DOHH2 (cell line): ENCODE results near the gene TIMM44.
A peak's percentile ranks its signal among the peaks of the same experiment; 100 is the strongest.

Experiments used
- H3F3A ChIP-seq: fragments of 200-600 bp; sonication (generic), shearing (Covaris generic); 2 replicates; pipeline ENCODE4 v1.6.0; 2016; ENCODE audit warnings: antibody characterized with exemption, mild to moderate bottlenecking; ENCODE audit not compliant: control insufficient read depth, insufficient read depth
- H3K27ac ChIP-seq: fragments of 200-600 bp; sonication (generic); 2 replicates; pipeline ENCODE4 v1.5.1; 2014; ENCODE audit warnings: low read depth, mild to moderate bottlenecking, low read length, moderate library complexity
- H3K27me3 ChIP-seq: fragments of 200-600 bp; sonication (generic); 2 replicates; pipeline ENCODE4 v1.6.1; 2014; ENCODE audit warnings: mild to moderate bottlenecking, low read length, mixed read lengths; ENCODE audit not compliant: control insufficient read depth
- H3K36me3 ChIP-seq: fragments of 200-600 bp; sonication (generic); 2 replicates; pipeline ENCODE4 v1.6.1; 2014; ENCODE audit warnings: mild to moderate bottlenecking, low read length, moderate library complexity, mixed read lengths; ENCODE audit not compliant: control insufficient read depth
- H3K4me1 ChIP-seq: fragments of 200-600 bp; sonication (generic); 2 replicates; pipeline ENCODE4 v1.6.1; 2014; ENCODE audit warnings: mild to moderate bottlenecking, low read length, mixed read lengths; ENCODE audit not compliant: control insufficient read depth
- H3K4me2 ChIP-seq: fragments of 200-600 bp; sonication (generic); 2 replicates; pipeline ENCODE4 v1.6.0; 2014; ENCODE audit warnings: mild to moderate bottlenecking, low read length, moderate library complexity
- H3K4me3 ChIP-seq: fragments of 200-600 bp; sonication (generic); 2 replicates; pipeline ENCODE4 v1.5.1; 2014; ENCODE audit warnings: mild to moderate bottlenecking, low read length, mixed read lengths
- H3K79me2 ChIP-seq: fragments of 200-600 bp; sonication (generic); 2 replicates; pipeline ENCODE4 v1.6.1; 2014; ENCODE audit warnings: mild to moderate bottlenecking, low read length, mixed read lengths; ENCODE audit not compliant: control insufficient read depth
- H3K9me2 ChIP-seq: fragments of 200-600 bp; sonication (generic); replicated peaks from 2 replicates; pipeline ENCODE4 v1.6.1; 2014; ENCODE audit warnings: mild to moderate bottlenecking, low read length, mixed read lengths; ENCODE audit not compliant: control insufficient read depth
- H3K9me3 ChIP-seq: fragments of 200-600 bp; sonication (generic); 2 replicates; pipeline ENCODE4 v1.6.1; 2014; ENCODE audit warnings: antibody characterized with exemption, low read length, mixed read lengths; ENCODE audit not compliant: control insufficient read depth, insufficient read depth
- H4K20me1 ChIP-seq: fragments of 200-600 bp; sonication (generic); 2 replicates; pipeline ENCODE4 v1.6.0; 2014; ENCODE audit warnings: low read depth, mild to moderate bottlenecking, antibody characterized with exemption, low read length, moderate library complexity; ENCODE audit not compliant: control insufficient read depth, insufficient read depth
- EZH2phosphoT487 ChIP-seq: fragments of 200-600 bp; sonication (generic); IDR thresholded peaks from 2 replicates; pipeline ENCODE4 v1.6.1; 2017; ENCODE audit warnings: borderline replicate concordance, mild to moderate bottlenecking, antibody characterized with exemption, low read length, moderate library complexity, mixed read lengths
- TF ChIP-seq, protein P1 (sequence below): fragments of 200-600 bp; sonication (generic); IDR thresholded peaks from one replicate; pipeline ENCODE4 v1.5.1; 2014; ENCODE audit warnings: antibody characterized with exemption, mild to moderate bottlenecking, low read depth, low read length; ENCODE audit not compliant: poor library complexity, severe bottlenecking

The TIMM44 gene

DNA sequence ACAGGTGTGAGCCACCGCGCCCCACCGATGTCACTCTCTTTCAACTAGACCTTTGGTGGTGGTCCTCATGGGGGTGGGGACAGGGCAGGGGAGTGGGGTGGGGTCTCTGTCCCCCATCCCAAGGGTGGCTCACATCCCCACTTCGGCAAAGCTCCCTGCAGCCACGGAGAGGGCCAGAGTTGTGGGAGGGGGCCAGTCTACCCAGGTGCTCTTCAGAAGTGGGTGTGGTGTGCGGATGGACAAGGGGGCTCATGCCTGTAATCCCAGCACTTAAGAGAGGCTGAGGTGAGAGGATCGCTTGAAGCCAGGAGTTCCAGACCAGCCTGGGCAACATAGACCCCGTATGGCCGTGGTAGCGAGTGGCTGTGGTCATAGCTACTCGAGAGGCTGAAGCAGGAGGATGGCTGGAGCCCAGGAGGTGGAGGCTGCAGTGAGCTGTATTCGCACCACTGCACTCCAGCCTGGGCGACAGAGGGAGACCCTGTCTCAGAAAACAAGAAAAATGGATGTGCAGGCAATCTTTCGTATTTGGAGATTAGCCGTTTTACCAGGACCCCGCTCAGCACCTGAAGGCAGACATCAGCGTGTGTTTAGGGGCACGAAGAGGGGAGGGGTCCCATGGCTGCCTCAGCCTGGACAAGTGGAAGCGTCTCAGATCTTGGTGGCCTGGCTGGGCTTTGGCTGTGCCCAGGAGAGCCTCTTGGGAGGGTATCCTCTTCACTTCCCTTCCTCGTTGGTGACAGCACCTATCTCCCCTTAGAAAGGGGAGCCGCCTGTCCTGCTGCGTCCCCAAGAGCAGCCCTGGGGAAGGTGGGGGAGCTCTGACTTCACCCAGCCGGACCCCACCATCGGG is 28.0 kb downstream of the TIMM44 start:
- Histone ChIP-seq H3K4me2 (peak overlapping the region; percentile 58), H3K79me2 (no peaks in the 10 kb centered on the region), H3K36me3 (peaks cover 14% of the 10 kb centered on the region), H3K9me2 (no peaks in the 10 kb centered on the region), H3K27ac (no peak overlapping the region), H4K20me1 (no peaks in the 10 kb centered on the region), H3K4me3 (peak overlapping the region; percentile 47), H3F3A (peaks cover 2% of the 10 kb centered on the region; the same call in 1 of the 2 replicates), H3K27me3 (peaks cover 41% of the 10 kb centered on the region), H3K4me1 (peaks cover 37% of the 10 kb centered on the region), H3K9me3 (no peaks in the 10 kb centered on the region)
- TF ChIP-seq, protein P1, sequence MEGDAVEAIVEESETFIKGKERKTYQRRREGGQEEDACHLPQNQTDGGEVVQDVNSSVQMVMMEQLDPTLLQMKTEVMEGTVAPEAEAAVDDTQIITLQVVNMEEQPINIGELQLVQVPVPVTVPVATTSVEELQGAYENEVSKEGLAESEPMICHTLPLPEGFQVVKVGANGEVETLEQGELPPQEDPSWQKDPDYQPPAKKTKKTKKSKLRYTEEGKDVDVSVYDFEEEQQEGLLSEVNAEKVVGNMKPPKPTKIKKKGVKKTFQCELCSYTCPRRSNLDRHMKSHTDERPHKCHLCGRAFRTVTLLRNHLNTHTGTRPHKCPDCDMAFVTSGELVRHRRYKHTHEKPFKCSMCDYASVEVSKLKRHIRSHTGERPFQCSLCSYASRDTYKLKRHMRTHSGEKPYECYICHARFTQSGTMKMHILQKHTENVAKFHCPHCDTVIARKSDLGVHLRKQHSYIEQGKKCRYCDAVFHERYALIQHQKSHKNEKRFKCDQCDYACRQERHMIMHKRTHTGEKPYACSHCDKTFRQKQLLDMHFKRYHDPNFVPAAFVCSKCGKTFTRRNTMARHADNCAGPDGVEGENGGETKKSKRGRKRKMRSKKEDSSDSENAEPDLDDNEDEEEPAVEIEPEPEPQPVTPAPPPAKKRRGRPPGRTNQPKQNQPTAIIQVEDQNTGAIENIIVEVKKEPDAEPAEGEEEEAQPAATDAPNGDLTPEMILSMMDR: no peak
- no peak for TF ChIP-seq EZH2phosphoT487

DNA sequence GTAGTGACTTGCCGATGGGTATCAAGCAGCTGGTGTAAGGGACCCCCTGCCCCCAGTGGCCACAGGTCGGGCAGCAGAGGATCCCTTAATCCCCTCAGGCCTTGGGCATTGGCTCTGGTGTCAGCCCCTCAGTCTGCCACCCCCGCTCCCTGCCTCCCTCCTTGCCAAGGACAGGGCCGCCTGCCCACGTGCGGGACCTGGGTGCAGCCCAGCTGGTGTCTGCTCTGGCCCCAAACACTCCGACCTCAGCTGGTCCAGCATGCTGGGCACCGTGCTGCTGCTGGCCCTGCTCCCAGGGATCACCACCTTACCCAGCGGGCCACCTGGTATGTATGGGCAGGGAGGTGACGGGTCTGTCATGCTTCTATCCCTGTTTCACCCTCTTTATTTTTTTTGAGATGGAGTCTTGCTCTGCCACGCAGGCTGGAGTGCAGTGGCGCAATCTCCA is 28.8 kb downstream of the TIMM44 start, which contains the start of gene TGFBR3L:
TSS of gene TGFBR3L (plus strand) at position 233 of the 448 bp plus-strand sequence.
- Histone ChIP-seq H3K4me1 (peaks cover 33% of the 10 kb centered on the region), H3K4me2 (peak within 1 kb of the TSS; percentile 58), H4K20me1 (no peaks in the 10 kb centered on the region)

DNA sequence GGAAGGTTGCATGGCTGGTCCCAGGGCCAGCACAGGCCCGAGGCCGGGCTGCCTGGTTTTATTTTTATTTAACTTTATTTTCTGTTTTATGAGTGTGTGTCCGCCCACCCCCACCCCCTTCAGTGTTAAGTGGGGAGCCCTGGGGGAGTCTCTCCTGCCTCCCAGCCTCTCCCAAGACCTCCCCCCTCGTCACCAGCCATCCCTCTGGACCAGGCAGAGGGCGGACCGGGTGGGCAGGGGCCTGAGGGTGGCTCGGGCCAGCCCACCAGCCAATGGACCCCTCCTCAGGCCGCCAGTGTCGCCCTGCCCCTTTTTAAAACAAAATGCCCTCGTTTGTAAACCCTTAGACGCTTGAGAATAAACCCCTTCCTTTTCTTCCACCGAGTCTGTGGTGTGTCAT is 29.4 kb downstream of the TIMM44 start:
- no peak overlapping the region for H3K4me2 ChIP-seq

More for the DNA sequence above, 28.8 kb downstream of the TIMM44 start, which contains the start of gene TGFBR3L:
- H3F3A ChIP-seq: peaks cover 2% of the 10 kb centered on the region; the same call in 1 of the 2 replicates
- no peaks in the 10 kb centered on the region for H3K9me2 ChIP-seq
- no peaks in the 10 kb centered on the region for H3K79me2 ChIP-seq
- peaks cover 18% of the 10 kb centered on the region for H3K36me3 ChIP-seq
- H3K27ac ChIP-seq: no peak within 1 kb of the TSS
- H3K9me3 ChIP-seq: no peaks in the 10 kb centered on the region
- TF ChIP-seq, protein P1: no peak
- TF ChIP-seq EZH2phosphoT487: no peak
- peaks cover 41% of the 10 kb centered on the region for H3K27me3 ChIP-seq
- peak within 1 kb of the TSS; percentile 47; the same call in 1 of the 2 replicates for H3K4me3 ChIP-seq

More for the DNA sequence above, 29.4 kb downstream of the TIMM44 start:
- H3K9me3 ChIP-seq: no peaks in the 10 kb centered on the region
- H3K4me1 ChIP-seq: peaks cover 29% of the 10 kb centered on the region
- no peaks in the 10 kb centered on the region for H3K79me2 ChIP-seq
- H4K20me1 ChIP-seq: no peaks in the 10 kb centered on the region
- no peaks in the 10 kb centered on the region for H3K9me2 ChIP-seq
- no peak overlapping the region for H3K27ac ChIP-seq
- no peak for TF ChIP-seq EZH2phosphoT487
- TF ChIP-seq, protein P1: no peak
- H3K4me3 ChIP-seq: no peak overlapping the region
- no peaks in the 10 kb centered on the region; the same call in 1 of the 2 replicates for H3F3A ChIP-seq
- H3K36me3 ChIP-seq: peaks cover 18% of the 10 kb centered on the region
- peaks cover 41% of the 10 kb centered on the region for H3K27me3 ChIP-seq
